Stimulated activated memory B cell treated with anti-CD40 and anti-IgM and Interleukin-4, amounts not matched to agents 10 μg/mL and 1 μg/mL and 100 μg/mL, for 72 hours (primary cell): Measurements from ENCODE around the gene MTNR1A.
"Not testable (repeated sequence)": the region's sequence is repeated elsewhere in the genome, so short reads cannot be mapped to it uniquely, and the experiment has no call there.

Source experiments
- ATAC-seq: fragments of 150-1000 bp; cut with Tn5 transposase; 2 replicates; pipeline ENCODE4 v1.10.0; 2021
- H3K27ac Mint-ChIP-seq: one replicate; pipeline ENCODE4 v1.8.0; 2022; ENCODE audit warnings: mild to moderate bottlenecking, mixed read lengths
- H3K27me3 Mint-ChIP-seq: one replicate; pipeline ENCODE4 v1.8.0; 2022; ENCODE audit warnings: mixed read lengths
- H3K36me3 Mint-ChIP-seq: one replicate; pipeline ENCODE4 v1.8.0; 2022; ENCODE audit warnings: mixed read lengths
- H3K4me1 Mint-ChIP-seq: one replicate; pipeline ENCODE4 v1.8.0; 2022; ENCODE audit warnings: mixed read lengths
- H3K4me3 Mint-ChIP-seq: one replicate; pipeline ENCODE4 v1.8.0; 2022; ENCODE audit warnings: mild to moderate bottlenecking, moderate library complexity, mixed read lengths
- H3K9me3 Mint-ChIP-seq: one replicate; pipeline ENCODE4 v1.8.0; 2022; ENCODE audit warnings: mixed read lengths

Gene MTNR1A

GRCh38 chr4:186537843-186538521 is 17.4 kb downstream of the MTNR1A start:
- Mint-ChIP-seq H3K27ac (no peak overlapping the region), H3K9me3 (peaks cover 6% of the 10 kb centered on the region), H3K36me3 (no peaks in the 10 kb centered on the region), H3K4me3 (no peak overlapping the region), H3K4me1 (no peaks in the 10 kb centered on the region), H3K27me3 (no peaks in the 10 kb centered on the region)
- ATAC-seq, result no peak

GRCh38 chr4:186536285-186536684 is 19.1 kb downstream of the MTNR1A start:
- no peak overlapping the region for H3K27ac Mint-ChIP-seq
- H3K36me3 Mint-ChIP-seq, result no peaks in the 10 kb centered on the region
- peaks cover 6% of the 10 kb centered on the region for H3K9me3 Mint-ChIP-seq
- ATAC-seq, result no peak
- no peaks in the 10 kb centered on the region for H3K4me1 Mint-ChIP-seq
- H3K27me3 Mint-ChIP-seq, result no peaks in the 10 kb centered on the region
- H3K4me3 Mint-ChIP-seq, result no peak overlapping the region

GRCh38 chr4:186534056-186534455 is 21.3 kb downstream of the MTNR1A start:
- Mint-ChIP-seq H3K27me3 (no peaks in the 10 kb centered on the region), H3K4me3 (no peak overlapping the region), H3K36me3 (no peaks in the 10 kb centered on the region), H3K4me1 (no peaks in the 10 kb centered on the region), H3K27ac (no peak overlapping the region), H3K9me3 (peaks cover 6% of the 10 kb centered on the region)
- no peak for ATAC-seq

GRCh38 chr4:186523927-186524326 is 31.4 kb downstream of the MTNR1A start:
- not testable (repeated sequence) for ATAC-seq, H3K27me3 Mint-ChIP-seq, H3K27ac Mint-ChIP-seq, H3K9me3 Mint-ChIP-seq, H3K4me3 Mint-ChIP-seq, H3K36me3 Mint-ChIP-seq, H3K4me1 Mint-ChIP-seq

GRCh38 chr4:186516287-186516686 is 39.1 kb downstream of the MTNR1A start:
- no peak overlapping the region for H3K27ac Mint-ChIP-seq
- peaks cover 7% of the 10 kb centered on the region for H3K9me3 Mint-ChIP-seq
- no peaks in the 10 kb centered on the region for H3K4me1 Mint-ChIP-seq
- H3K36me3 Mint-ChIP-seq, result no peaks in the 10 kb centered on the region
- H3K27me3 Mint-ChIP-seq, result no peaks in the 10 kb centered on the region
- H3K4me3 Mint-ChIP-seq, result no peak overlapping the region
- ATAC-seq, result peak; percentile 57

GRCh38 chr4:186514271-186514950 is 41.0 kb downstream of the MTNR1A start:
- H3K4me3 Mint-ChIP-seq, result no peak overlapping the region
- H3K36me3 Mint-ChIP-seq, result no peaks in the 10 kb centered on the region
- no peak for ATAC-seq
- H3K27ac Mint-ChIP-seq, result no peak overlapping the region
- H3K27me3 Mint-ChIP-seq, result no peaks in the 10 kb centered on the region
- H3K9me3 Mint-ChIP-seq, result peaks cover 7% of the 10 kb centered on the region
- no peaks in the 10 kb centered on the region for H3K4me1 Mint-ChIP-seq

GRCh38 chr4:186504771-186505170 is 50.6 kb downstream of the MTNR1A start:
- not testable (repeated sequence) for H3K9me3 Mint-ChIP-seq, H3K27ac Mint-ChIP-seq, H3K36me3 Mint-ChIP-seq, H3K4me3 Mint-ChIP-seq, H3K4me1 Mint-ChIP-seq, H3K27me3 Mint-ChIP-seq, ATAC-seq

- H3K36me3 Mint-ChIP-seq, result no peaks in the 10 kb centered on the region
- H3K27me3 Mint-ChIP-seq, result no peaks in the 10 kb centered on the region
- H3K4me1 Mint-ChIP-seq, result no peaks in the 10 kb centered on the region
- ATAC-seq, result no peak
- H3K9me3 Mint-ChIP-seq, result peaks cover 7% of the 10 kb centered on the region
- no peak overlapping the region for H3K27ac Mint-ChIP-seq
- H3K4me3 Mint-ChIP-seq, result no peak overlapping the region
Measured at GRCh38 chr4:186502231-186502630, 53.1 kb downstream of the MTNR1A start.

GRCh38 chr4:186501554-186501953 is 53.8 kb downstream of the MTNR1A start:
- ATAC-seq, result no peak
- Mint-ChIP-seq H3K27me3 (no peaks in the 10 kb centered on the region), H3K36me3 (no peaks in the 10 kb centered on the region), H3K4me3 (no peak overlapping the region), H3K4me1 (no peaks in the 10 kb centered on the region), H3K9me3 (peaks cover 11% of the 10 kb centered on the region), H3K27ac (no peak overlapping the region)

- no peak overlapping the region for H3K4me3 Mint-ChIP-seq
- peaks cover 15% of the 10 kb centered on the region for H3K9me3 Mint-ChIP-seq
- H3K27me3 Mint-ChIP-seq, result no peaks in the 10 kb centered on the region
- ATAC-seq, result no peak
- no peaks in the 10 kb centered on the region for H3K36me3 Mint-ChIP-seq
- H3K27ac Mint-ChIP-seq, result no peak overlapping the region
- H3K4me1 Mint-ChIP-seq, result no peaks in the 10 kb centered on the region
Measured at GRCh38 chr4:186500721-186501304, 54.6 kb downstream of the MTNR1A start.

GRCh38 chr4:186499467-186499866 is 55.9 kb downstream of the MTNR1A start:
- H3K9me3 Mint-ChIP-seq, result peaks cover 15% of the 10 kb centered on the region
- H3K27me3 Mint-ChIP-seq, result no peaks in the 10 kb centered on the region
- ATAC-seq, result no peak
- H3K4me3 Mint-ChIP-seq, result no peak overlapping the region
- no peaks in the 10 kb centered on the region for H3K36me3 Mint-ChIP-seq
- H3K27ac Mint-ChIP-seq, result no peak overlapping the region
- no peaks in the 10 kb centered on the region for H3K4me1 Mint-ChIP-seq

GRCh38 chr4:186497043-186497442 is 58.3 kb downstream of the MTNR1A start:
- no peak for ATAC-seq
- Mint-ChIP-seq H3K4me1 (no peaks in the 10 kb centered on the region), H3K36me3 (no peaks in the 10 kb centered on the region), H3K4me3 (no peak overlapping the region), H3K9me3 (peaks cover 17% of the 10 kb centered on the region), H3K27ac (no peak overlapping the region), H3K27me3 (no peaks in the 10 kb centered on the region)

GRCh38 chr4:186494496-186494895 is 60.9 kb downstream of the MTNR1A start:
- Mint-ChIP-seq H3K36me3 (no peaks in the 10 kb centered on the region), H3K27ac (no peak overlapping the region), H3K4me3 (no peak overlapping the region), H3K27me3 (no peaks in the 10 kb centered on the region), H3K4me1 (no peaks in the 10 kb centered on the region), H3K9me3 (peaks cover 20% of the 10 kb centered on the region)
- no peak for ATAC-seq

GRCh38 chr4:186487726-186488125 is 67.6 kb downstream of the MTNR1A start:
- Mint-ChIP-seq H3K4me1 (no peaks in the 10 kb centered on the region), H3K27ac (no peak overlapping the region)

GRCh38 chr4:186486172-186486571 is 69.2 kb downstream of the MTNR1A start:
- peaks cover 10% of the 10 kb centered on the region for H3K9me3 Mint-ChIP-seq
- no peaks in the 10 kb centered on the region for H3K27me3 Mint-ChIP-seq
- no peaks in the 10 kb centered on the region for H3K36me3 Mint-ChIP-seq
- no peaks in the 10 kb centered on the region for H3K4me1 Mint-ChIP-seq
- H3K4me3 Mint-ChIP-seq, result no peak overlapping the region
- H3K27ac Mint-ChIP-seq, result no peak overlapping the region
- ATAC-seq, result no peak

More at GRCh38 chr4:186487726-186488125, 67.6 kb downstream of the MTNR1A start:
- no peaks in the 10 kb centered on the region for H3K27me3 Mint-ChIP-seq
- ATAC-seq, result no peak
- peaks cover 12% of the 10 kb centered on the region for H3K9me3 Mint-ChIP-seq
- H3K36me3 Mint-ChIP-seq, result no peaks in the 10 kb centered on the region
- no peak overlapping the region for H3K4me3 Mint-ChIP-seq

GRCh38 chr4:186485561-186486062 is 69.8 kb downstream of the MTNR1A start:
- H3K4me3 Mint-ChIP-seq, result no peak overlapping the region
- no peak for ATAC-seq
- no peak overlapping the region for H3K27ac Mint-ChIP-seq
- H3K36me3 Mint-ChIP-seq, result no peaks in the 10 kb centered on the region
- H3K4me1 Mint-ChIP-seq, result no peaks in the 10 kb centered on the region
- no peaks in the 10 kb centered on the region for H3K27me3 Mint-ChIP-seq
- H3K9me3 Mint-ChIP-seq, result peaks cover 8% of the 10 kb centered on the region
